ENCODE results near the gene C4orf33.
"Not testable (repeated sequence)": the region's sequence is repeated elsewhere in the genome, so short reads cannot be mapped to it uniquely, and the experiment has no call there.

C4orf33 gene

GRCh38 chr4:129111919-129112318 is 16.0 kb downstream of the C4orf33 start:
- no peaks in the 10 kb centered on the region for H3K27me3 ChIP-seq (replicated peaks; ENCODE audit: control insufficient read depth, insufficient read depth, low read length)
- TF ChIP-seq CTCF (IDR thresholded peaks at IDR 0.05; ENCODE audit: insufficient read depth, low read length, poor library complexity, severe bottlenecking), result no peak
- H3K36me3 ChIP-seq (ENCODE audit: control insufficient read depth, insufficient read depth, low read length), result peaks cover 4% of the 10 kb centered on the region
- no peak for DNase-seq (ENCODE audit: extremely low read depth, insufficient read length)
- no peak overlapping the region for H3K4me3 ChIP-seq (replicated peaks; ENCODE audit: low read depth, low read length)

- TF ChIP-seq CTCF (IDR thresholded peaks at IDR 0.05; ENCODE audit: insufficient read depth, low read length, poor library complexity, severe bottlenecking), result no peak
- DNase-seq (ENCODE audit: extremely low read depth, insufficient read length), result no peak
- no peaks in the 10 kb centered on the region for H3K27me3 ChIP-seq (replicated peaks; ENCODE audit: control insufficient read depth, insufficient read depth, low read length)
- no peak overlapping the region for H3K4me3 ChIP-seq (replicated peaks; ENCODE audit: low read depth, low read length)
- peaks cover 4% of the 10 kb centered on the region for H3K36me3 ChIP-seq (ENCODE audit: control insufficient read depth, insufficient read depth, low read length)
Measured at GRCh38 chr4:129113434-129113833, 17.5 kb downstream of the C4orf33 start.

DNA sequence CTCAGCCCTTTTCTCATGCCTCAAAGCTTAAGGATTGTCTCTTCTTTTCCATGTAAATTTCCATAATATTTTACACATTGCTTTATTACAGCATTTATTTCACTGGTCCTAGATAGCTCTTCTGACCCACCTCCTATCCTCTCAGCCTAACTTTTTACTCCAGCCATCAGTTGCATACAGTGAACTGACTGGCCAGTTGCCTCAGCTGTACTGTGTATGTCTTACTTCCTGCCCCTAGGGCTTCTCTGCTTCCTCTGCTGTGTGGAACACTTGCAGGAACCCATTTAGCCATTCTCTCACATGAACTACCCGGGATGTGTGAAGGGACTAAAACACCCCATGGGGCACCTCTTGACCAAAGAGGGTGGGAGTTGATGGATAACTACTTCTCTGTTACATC is 18.0 kb downstream of the C4orf33 start:
- Histone ChIP-seq H3K4me3 (replicated peaks; ENCODE audit: low read depth, low read length) (no peak overlapping the region), H3K27me3 (replicated peaks; ENCODE audit: control insufficient read depth, insufficient read depth, low read length) (no peaks in the 10 kb centered on the region), H3K36me3 (ENCODE audit: control insufficient read depth, insufficient read depth, low read length) (peaks cover 4% of the 10 kb centered on the region)
- TF ChIP-seq CTCF (IDR thresholded peaks at IDR 0.05; ENCODE audit: insufficient read depth, low read length, poor library complexity, severe bottlenecking), result no peak
- no peak for DNase-seq (ENCODE audit: extremely low read depth, insufficient read length)

- H3K27me3 ChIP-seq (replicated peaks; ENCODE audit: control insufficient read depth, insufficient read depth, low read length), result no peaks in the 10 kb centered on the region
- no peak for DNase-seq (ENCODE audit: extremely low read depth, insufficient read length)
- no peaks in the 10 kb centered on the region for H3K36me3 ChIP-seq (ENCODE audit: control insufficient read depth, insufficient read depth, low read length)
- no peak overlapping the region for H3K4me3 ChIP-seq (replicated peaks; ENCODE audit: low read depth, low read length)
- no peak for TF ChIP-seq CTCF (IDR thresholded peaks at IDR 0.05; ENCODE audit: insufficient read depth, low read length, poor library complexity, severe bottlenecking)
Measured at GRCh38 chr4:129117705-129118104, 21.8 kb downstream of the C4orf33 start.

DNA sequence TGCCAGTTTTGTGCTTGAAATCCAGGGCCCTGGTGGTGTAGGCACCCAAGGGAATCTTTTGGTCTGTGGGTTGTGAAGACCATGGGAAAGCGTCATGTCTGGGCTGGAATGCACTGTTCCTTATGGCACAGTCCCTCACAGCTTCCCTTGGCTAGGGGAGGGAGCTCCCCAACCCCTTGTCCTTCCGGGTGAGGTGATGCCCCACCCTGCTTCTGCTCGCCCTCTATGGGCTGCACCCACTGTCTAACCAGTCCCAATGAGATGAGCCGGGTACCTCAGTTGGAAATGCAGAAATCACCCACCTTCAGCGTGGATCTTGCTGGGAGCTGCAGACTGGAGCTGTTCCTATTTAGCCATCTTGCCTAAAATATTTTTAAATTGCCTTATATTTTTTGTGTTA is 30.7 kb downstream of the C4orf33 start:
- not testable (repeated sequence) for H3K36me3 ChIP-seq (ENCODE audit: control insufficient read depth, insufficient read depth, low read length)

DNA sequence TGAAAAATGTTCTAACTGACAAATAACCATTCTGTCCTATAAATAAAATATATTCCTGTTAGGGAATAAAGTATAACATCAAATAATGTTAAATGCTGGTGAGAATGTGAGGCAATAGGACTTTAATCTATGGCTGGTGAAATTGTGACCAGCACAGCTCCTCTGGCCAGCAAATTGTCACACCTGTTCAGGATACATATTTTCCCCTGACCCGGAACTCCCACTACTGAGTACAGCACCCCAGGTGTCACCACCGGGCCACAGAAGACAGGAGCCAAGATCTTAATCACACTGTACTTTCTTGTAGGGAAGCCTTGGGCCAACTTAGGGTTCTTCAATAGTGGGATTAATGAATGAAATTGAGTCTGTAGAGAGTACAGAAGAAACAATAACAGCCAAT is 33.2 kb downstream of the C4orf33 start:
- Histone ChIP-seq H3K36me3 (ENCODE audit: control insufficient read depth, insufficient read depth, low read length) (no peaks in the 10 kb centered on the region), H3K27me3 (replicated peaks; ENCODE audit: control insufficient read depth, insufficient read depth, low read length) (no peaks in the 10 kb centered on the region), H3K4me3 (replicated peaks; ENCODE audit: low read depth, low read length) (no peak overlapping the region)
- DNase-seq (ENCODE audit: extremely low read depth, insufficient read length), result no peak
- no peak for TF ChIP-seq CTCF (IDR thresholded peaks at IDR 0.05; ENCODE audit: insufficient read depth, low read length, poor library complexity, severe bottlenecking)

More for the DNA sequence above, 30.7 kb downstream of the C4orf33 start:
- H3K27me3 ChIP-seq (replicated peaks; ENCODE audit: control insufficient read depth, insufficient read depth, low read length); H3K4me3 ChIP-seq (replicated peaks; ENCODE audit: low read depth, low read length); DNase-seq (ENCODE audit: extremely low read depth, insufficient read length): not testable (repeated sequence)
